ENCODE data around the gene RAD51D.
"Not testable (repeated sequence)": the region's sequence is repeated elsewhere in the genome, so short reads cannot be mapped to it uniquely, and the experiment has no call there.

RAD51D gene

DNA sequence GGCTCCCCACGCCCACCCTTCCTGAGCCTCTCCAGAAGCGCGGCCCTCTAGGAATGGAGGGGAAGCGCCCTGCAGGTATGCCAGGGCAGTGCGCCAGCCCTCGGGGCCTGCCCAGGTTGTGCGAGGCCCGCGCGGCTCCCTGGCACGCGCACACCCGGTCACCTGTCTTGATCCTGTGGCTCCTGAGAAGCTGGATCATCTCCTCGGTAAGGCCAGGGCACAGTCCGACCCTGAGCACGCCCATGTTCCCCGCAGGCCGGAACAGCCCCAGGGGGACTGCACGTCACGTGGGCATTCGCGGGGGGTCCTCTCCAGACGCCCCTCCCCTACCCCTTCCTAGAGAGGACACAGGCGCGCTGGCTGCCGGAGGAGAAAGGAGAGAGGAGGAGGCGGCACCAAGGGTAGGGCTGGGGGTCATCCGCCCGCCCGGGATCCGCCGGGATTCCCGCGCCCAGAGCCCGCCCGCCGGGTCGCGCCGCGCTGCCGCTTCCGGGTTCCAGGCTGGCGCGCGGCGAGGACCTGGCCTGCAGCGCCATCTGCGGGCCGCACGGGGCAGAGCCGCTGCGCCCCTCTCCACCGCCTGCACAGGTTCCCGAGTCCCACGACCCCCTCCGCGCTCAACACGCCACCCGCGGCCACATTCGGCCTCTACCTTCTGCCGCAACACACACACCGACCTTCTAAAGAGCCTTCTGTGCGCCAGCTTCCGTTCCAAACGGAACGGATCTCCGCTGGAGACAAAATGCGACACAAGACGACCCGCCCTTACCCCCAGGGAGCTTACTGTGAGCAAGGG, at the start of gene RAD51D:
TSS of gene RAD51D (minus strand) at position 491 of the 796 bp plus-strand sequence. CDS start at position 244, 247 bp downstream.
- DNase-seq (ENCODE audit: low read depth): peak; percentile 80

DNA sequence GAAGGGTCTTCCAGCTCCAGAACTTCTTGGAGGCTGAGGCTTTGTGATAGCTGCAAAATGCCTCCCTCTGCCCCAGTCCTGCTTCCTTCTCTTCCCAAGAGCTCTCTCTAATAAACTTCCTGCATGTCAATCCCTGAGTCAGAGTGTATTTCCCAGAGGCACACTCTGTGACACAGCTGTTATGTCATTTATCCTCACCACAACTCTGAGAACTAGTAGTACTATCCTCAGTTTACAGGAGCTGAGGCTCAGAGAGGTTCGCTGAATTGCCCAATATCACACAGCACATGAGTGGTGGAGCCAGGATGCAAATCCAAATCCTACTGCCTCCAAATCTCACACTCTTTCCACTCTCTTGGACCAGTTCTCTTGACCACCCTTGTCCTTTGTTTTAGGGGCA, 48.0 kb upstream of the RAD51D start:
- DNase-seq (ENCODE audit: low read depth): peak; percentile 74

DNA sequence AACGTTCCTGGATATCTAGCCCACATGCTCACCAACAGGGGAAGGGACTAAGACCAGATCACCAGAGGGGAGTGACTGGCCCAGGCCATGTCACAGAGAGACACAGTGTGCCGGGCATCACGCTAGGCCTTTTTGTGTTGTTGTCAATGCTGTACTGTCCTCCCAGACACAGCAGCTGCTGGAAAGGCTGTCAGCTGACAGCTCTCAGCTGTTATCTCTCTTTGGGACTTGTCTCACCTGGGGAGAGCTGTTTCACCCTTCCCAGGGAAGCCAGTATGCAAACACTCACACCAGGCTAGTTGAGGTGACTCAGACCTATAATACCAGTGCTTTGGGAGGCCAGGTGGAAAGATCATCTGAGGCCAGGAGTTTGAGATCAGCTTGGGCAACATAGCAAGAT, 47.4 kb upstream of the RAD51D start:
- DNase-seq (ENCODE audit: low read depth): peak; percentile 19

DNA sequence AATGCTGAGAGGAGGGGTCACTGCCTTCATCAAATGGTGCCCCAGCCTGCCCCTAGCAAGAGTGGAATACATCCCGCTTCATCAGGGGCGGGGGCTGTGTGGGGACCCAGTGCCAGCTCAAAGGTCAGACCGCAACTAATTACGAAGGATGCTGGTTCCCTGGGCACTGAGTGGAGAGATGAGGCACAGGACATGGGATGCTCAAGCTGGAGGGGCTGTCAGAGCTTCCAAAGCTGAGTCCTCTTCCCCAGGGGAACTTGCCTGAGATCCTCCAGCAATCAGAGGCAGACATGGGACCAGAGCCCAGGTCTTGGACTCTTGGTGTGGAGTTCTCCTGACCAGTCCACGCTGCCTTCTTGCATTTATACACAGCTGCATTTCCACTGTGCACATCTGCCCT, 46.9 kb upstream of the RAD51D start:
- no peak for DNase-seq (ENCODE audit: low read depth)

GRCh38 chr17:35164716-35165115, 45.1 kb upstream of the RAD51D start:
- DNase-seq (ENCODE audit: low read depth): peak; percentile 22

- DNase-seq (ENCODE audit: low read depth): no peak
Measured at GRCh38 chr17:35163886-35164285, 44.2 kb upstream of the RAD51D start.

GRCh38 chr17:35162755-35163154, 43.1 kb upstream of the RAD51D start:
- DNase-seq (ENCODE audit: low read depth): no peak

GRCh38 chr17:35161281-35161761, 41.7 kb upstream of the RAD51D start:
- DNase-seq (ENCODE audit: low read depth): no peak

GRCh38 chr17:35160354-35161201, 40.9 kb upstream of the RAD51D start:
- DNase-seq (ENCODE audit: low read depth): no peak

- DNase-seq (ENCODE audit: low read depth): no peak
Measured at GRCh38 chr17:35159940-35160339, 40.3 kb upstream of the RAD51D start.

- no peak for DNase-seq (ENCODE audit: low read depth)
Measured at GRCh38 chr17:35155246-35155645, 35.6 kb upstream of the RAD51D start.

DNA sequence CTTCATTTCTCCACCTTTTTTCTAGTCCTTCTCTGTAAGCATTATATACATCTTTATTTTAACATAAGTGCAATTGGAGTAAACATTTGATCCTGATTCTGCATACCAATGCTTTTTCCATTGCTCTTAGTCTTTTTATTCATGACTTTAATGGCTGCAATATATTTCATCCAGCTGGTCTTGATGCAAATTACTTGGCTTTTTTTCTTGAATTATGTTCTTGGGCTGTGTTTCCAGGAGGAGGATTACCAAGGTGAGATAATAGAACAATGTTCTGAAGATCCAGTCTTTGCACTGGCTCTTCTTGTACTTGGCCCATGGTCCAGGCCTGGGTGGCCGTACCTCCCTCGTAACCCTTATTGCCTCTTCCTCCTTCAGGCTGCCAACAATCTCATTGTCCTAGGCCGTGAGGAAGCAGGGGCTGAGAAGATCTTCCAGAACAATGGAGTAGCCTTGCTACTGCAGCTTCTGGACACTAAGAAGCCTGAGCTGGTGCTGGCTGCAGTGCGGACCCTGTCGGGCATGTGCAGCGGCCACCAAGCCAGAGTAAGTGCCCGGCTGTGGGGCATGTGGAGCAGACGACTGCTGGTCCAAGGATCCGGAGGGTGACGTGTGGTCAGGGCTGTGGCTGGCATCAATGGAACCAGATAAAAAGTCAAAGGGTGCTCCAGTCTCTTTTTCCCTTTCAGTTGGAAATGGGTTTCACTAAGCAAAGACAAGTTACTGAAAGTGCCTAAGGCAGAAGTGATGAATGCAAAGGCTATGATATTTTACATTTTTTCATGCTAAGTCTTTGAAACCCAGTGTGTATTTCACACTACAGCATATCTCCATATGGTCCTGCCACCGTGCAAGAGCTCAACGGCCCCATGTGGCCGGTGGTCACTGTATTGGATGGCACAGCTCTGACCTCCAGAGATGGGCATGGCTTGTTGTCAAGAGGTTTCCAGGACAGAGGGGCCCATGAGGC, 34.8 kb upstream of the RAD51D start:
- DNase-seq (ENCODE audit: low read depth): no peak

DNA sequence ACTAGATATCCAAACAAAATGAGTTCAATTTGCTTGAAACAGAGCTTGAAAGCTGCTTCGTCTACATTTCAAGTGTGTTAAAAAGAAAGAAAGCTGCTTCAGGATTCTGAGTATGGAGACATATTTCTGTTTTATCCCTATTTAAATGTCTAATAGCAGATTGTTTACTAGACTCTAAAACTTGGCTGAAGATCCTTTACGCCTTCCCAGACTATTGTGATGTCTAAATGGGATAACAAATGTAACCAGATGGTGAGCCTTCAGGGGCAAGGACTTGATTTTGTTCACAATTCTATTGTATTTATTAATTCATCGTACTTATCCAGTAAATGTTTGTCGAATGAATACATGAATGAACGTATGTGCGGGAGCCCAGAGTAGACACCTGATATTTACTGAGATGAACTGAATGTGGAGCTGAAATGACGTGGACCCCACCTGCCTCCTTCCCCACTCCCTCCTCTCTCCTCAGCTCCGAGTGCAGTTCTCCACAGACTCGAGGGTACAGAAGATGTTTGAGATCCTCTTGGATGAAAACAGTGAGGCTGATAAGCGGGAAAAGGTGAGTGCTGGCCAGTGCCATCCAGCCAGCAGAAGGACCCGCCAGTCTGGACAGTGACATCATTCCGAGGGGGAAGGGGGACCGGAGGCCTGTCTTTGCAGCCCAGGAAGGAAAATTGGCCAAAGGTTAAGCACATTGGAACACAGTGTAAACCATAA, 32.9 kb upstream of the RAD51D start:
- DNase-seq (ENCODE audit: low read depth): no peak

- DNase-seq (ENCODE audit: low read depth): not testable (repeated sequence)
Measured at GRCh38 chr17:35151080-35151479, 31.4 kb upstream of the RAD51D start.

DNA sequence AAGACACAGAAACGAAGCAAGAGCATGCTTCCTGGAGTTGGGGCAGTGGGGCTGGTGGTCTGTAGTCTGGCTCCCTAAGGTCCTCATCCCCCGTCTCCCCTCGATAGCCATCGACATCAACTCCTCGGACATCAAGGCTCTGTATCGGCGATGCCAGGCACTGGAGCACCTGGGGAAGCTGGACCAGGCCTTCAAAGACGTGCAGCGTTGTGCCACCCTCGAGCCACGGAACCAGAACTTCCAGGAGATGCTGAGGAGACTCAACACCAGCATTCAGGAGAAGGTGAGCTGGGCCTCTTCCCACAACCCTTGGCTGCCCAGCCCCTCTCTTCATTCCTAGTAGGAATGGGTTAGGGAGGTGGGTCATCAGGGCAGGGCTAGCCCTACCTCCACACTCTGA, 30.3 kb upstream of the RAD51D start:
- no peak for DNase-seq (ENCODE audit: low read depth)

DNA sequence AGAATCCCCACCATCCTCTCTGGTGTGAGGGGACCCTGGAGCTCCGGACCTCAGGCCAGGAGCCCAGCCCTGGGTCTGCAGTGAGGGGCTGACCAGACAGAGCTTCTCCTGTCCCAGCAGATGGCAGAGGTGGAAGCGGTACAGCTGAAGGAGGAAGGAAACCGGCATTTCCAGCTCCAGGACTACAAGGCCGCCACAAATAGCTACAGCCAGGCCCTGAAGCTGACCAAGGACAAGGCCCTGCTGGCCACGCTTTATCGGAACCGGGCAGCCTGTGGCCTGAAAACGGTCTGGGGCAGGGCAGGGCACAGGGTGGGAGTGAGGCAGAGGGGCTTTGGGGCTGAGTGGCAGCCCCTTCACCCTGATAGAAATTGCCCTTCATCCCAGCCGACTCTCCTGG, 28.5 kb upstream of the RAD51D start:
- no peak for DNase-seq (ENCODE audit: low read depth)

GRCh38 chr17:35147375-35147905, 27.8 kb upstream of the RAD51D start, which contains the start of gene UNC45B:
TSS of gene UNC45B (plus strand) at chr17:35147817. CDS start at chr17:35148264, 447 bp downstream.
- no peak for DNase-seq (ENCODE audit: low read depth)

DNA sequence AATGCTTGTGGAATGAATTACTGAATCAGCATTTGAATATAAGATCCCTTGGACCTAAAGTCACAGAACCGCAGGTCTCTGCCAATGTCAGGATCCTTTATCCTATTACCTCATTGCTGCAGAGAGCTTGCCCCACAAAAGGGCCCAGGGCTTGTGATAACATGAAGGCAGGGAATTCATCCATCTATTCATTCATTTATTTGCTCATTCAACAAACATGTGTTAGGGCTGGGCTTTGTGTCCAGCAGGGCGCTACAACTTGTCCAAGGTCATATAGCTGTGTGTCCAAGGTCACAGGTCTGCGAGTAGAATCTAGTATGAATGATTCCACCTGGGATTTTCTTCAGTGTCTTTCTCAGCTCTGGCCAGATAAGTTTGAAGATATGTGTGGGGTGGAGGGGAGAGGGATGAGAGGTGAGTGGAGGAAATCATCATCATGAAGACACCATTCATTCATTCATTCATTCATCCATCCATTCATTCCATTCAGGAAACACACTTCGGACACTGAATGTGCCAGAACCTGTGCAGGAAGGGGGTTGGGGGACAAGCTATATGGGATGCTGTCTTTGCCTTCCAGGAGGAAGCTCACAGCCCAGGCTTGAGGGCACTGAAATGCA, 26.7 kb upstream of the RAD51D start:
- no peak for DNase-seq (ENCODE audit: low read depth)

- no peak for DNase-seq (ENCODE audit: low read depth)
Measured at GRCh38 chr17:35144840-35145239, 25.2 kb upstream of the RAD51D start.

DNA sequence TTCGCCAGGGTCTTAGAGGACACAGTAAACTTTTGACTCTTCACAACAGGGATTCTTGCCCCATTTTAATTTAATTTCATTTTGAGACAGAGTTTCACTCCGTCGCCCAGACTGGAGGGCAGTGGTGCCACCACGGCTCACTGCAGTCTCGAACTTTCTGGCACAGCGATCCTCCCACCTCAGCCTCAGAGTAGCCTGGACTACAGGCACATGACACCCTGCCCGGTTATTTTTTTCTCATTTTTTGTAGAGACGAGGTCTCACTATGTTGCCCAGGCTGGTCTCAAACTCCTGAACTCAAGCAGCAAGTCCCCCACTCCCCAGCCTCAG, 22.8 kb upstream of the RAD51D start:
- DNase-seq (ENCODE audit: low read depth): no peak
